HG03025 (cell line): ENCODE results near the gene HPCA.

ENCODE experiments used
- ATAC-seq: cut with Tn5 transposase; IDR thresholded peaks from one replicate; pipeline ENCODE4 v1.9.1; 2021; ENCODE audit warnings: mild to moderate bottlenecking, moderate library complexity; ENCODE audit not compliant: unreplicated experiment, low FRiP score

Gene HPCA

GRCh38 chr1:32870615-32871363 is 15.5 kb upstream of the HPCA start, which contains the start of gene FNDC5:
FNDC5 (minus strand) TSS chr1:32870912.
- ATAC-seq = no peak

- no peak for ATAC-seq
Observed at GRCh38 chr1:32871364-32872191, 14.7 kb upstream of the HPCA start.

- ATAC-seq = no peak
Observed at GRCh38 chr1:32872192-32872460, 14.2 kb upstream of the HPCA start.

- ATAC-seq = no peak
Observed at GRCh38 chr1:32873484-32873883, 12.8 kb upstream of the HPCA start.

GRCh38 chr1:32874860-32875752 is 11.2 kb upstream of the HPCA start:
- ATAC-seq = no peak

- ATAC-seq = no peak
Observed at GRCh38 chr1:32876341-32877210, 9.7 kb upstream of the HPCA start.

GRCh38 chr1:32877211-32878110 is 8.8 kb upstream of the HPCA start:
- no peak for ATAC-seq

- no peak for ATAC-seq
Observed at GRCh38 chr1:32878183-32878582, 8.1 kb upstream of the HPCA start.

GRCh38 chr1:32878637-32879041 is 7.7 kb upstream of the HPCA start:
- no peak for ATAC-seq

- no peak for ATAC-seq
Observed at GRCh38 chr1:32881291-32881690, 5.0 kb upstream of the HPCA start.

- ATAC-seq = no peak
Observed at GRCh38 chr1:32881871-32882850, 4.1 kb upstream of the HPCA start.

GRCh38 chr1:32883338-32884031 is 2.8 kb upstream of the HPCA start:
- ATAC-seq = no peak

GRCh38 chr1:32884032-32884372 is 2.3 kb upstream of the HPCA start:
- ATAC-seq = no peak

GRCh38 chr1:32884726-32885125 is 1.6 kb upstream of the HPCA start:
- ATAC-seq = no peak

- ATAC-seq = no peak
Observed at GRCh38 chr1:32885676-32886003, 651 bp upstream of the HPCA start.

GRCh38 chr1:32886828-32887414 is 630 bp downstream of the HPCA start:
- no peak for ATAC-seq

- no peak for ATAC-seq
Observed at GRCh38 chr1:32887623-32888022, 1.3 kb downstream of the HPCA start.
